Cardiac muscle cell (in vitro differentiated cells and primary cell): ENCODE data around the gene ANKRD28. TPM values are rescaled to one million over a fixed set of nuclear protein-coding genes. Genes with fewer than 3 reads are reported as not detected.

Experiments used
- DNase-seq, 2 donors: peaks; one replicate each; pipeline versions ENCODE4 v3.0.0 to v3.0.0-alpha.2; 2010 to 2017; ENCODE audit warnings: low read depth in 1 of 2, low spot score in 1 of 2
- H3K27ac ChIP-seq: fragments of 200-600 bp; sonication (generic); 2 replicates; pipeline ENCODE4 v1.5.1; 2016
- H3K27me3 ChIP-seq: fragments of 200-600 bp; sonication (generic); 2 replicates; pipeline ENCODE4 v1.6.0; 2016; ENCODE audit warnings: control low read depth
- H3K36me3 ChIP-seq: fragments of 200-600 bp; sonication (generic); 2 replicates; pipeline ENCODE4 v1.5.1; 2016; ENCODE audit warnings: control low read depth
- H3K4me1 ChIP-seq: fragments of 200-600 bp; sonication (generic); 2 replicates; pipeline ENCODE4 v1.8.1; 2017; ENCODE audit warnings: low read depth, mild to moderate bottlenecking, mixed run types
- H3K4me3 ChIP-seq: fragments of 200-600 bp; sonication (generic); 2 replicates; pipeline ENCODE4 v1.5.1; 2016; ENCODE audit warnings: mild to moderate bottlenecking
- H3K9me3 ChIP-seq: fragments of 200-600 bp; sonication (generic); 2 replicates; pipeline ENCODE4 v1.5.1; 2017; ENCODE audit warnings: low read depth, mild to moderate bottlenecking, control low read depth
- polyA plus RNA-seq: library from polyadenylated mRNA; unstranded; fragments of >200 nt; fragmentation: Nextera tagmentation; extraction: Ambion mirVana; gene quantifications from 2 replicates; pipeline ENCODE4 v1.2.1, GENCODE V29; 2016
- total RNA-seq: library from RNA; depleted of rRNA; stranded (reverse); fragments of >200 nt; gene quantifications from 2 replicates; pipeline ENCODE4 v1.2.3, GENCODE V29; 2016
- TF ChIP-seq, protein P1 (sequence below): IDR thresholded peaks from 2 replicates; pipeline ENCODE4 v1.5.1; 2012; ENCODE audit warnings: low read depth, mild to moderate bottlenecking, low read length

Gene ANKRD28
- total and polyA plus RNA-seq, 2 experiments from 2014 or later, result 9.7 to 20.8 TPM

DNA sequence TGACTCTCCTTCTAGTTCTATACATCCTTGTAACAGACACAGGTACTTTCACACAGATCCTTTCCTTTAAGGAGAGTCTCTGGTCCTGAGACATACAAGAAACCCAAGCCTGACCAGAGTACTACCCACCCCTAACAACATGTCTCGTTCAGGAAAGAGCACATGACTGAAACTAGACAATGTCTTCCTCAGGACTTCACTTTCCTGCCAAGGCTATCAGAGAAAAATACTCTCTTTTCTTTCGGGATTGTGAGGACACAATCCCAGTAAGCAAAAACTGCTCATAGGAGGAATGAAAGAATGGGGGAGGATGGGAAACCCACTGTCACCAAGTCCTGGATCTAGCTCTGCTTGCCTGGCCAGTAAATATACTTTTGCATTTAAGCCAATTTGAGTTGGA is 11.5 kb upstream of the ANKRD28 start:
- TF ChIP-seq, protein P1, sequence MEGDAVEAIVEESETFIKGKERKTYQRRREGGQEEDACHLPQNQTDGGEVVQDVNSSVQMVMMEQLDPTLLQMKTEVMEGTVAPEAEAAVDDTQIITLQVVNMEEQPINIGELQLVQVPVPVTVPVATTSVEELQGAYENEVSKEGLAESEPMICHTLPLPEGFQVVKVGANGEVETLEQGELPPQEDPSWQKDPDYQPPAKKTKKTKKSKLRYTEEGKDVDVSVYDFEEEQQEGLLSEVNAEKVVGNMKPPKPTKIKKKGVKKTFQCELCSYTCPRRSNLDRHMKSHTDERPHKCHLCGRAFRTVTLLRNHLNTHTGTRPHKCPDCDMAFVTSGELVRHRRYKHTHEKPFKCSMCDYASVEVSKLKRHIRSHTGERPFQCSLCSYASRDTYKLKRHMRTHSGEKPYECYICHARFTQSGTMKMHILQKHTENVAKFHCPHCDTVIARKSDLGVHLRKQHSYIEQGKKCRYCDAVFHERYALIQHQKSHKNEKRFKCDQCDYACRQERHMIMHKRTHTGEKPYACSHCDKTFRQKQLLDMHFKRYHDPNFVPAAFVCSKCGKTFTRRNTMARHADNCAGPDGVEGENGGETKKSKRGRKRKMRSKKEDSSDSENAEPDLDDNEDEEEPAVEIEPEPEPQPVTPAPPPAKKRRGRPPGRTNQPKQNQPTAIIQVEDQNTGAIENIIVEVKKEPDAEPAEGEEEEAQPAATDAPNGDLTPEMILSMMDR, result no peak
- Histone ChIP-seq H3K27ac (no peak overlapping the region), H3K27me3 (no peaks in the 10 kb centered on the region), H3K9me3 (no peaks in the 10 kb centered on the region), H3K4me1 (no peaks in the 10 kb centered on the region), H3K4me3 (no peak overlapping the region), H3K36me3 (no peaks in the 10 kb centered on the region)
- no peak for DNase-seq

DNA sequence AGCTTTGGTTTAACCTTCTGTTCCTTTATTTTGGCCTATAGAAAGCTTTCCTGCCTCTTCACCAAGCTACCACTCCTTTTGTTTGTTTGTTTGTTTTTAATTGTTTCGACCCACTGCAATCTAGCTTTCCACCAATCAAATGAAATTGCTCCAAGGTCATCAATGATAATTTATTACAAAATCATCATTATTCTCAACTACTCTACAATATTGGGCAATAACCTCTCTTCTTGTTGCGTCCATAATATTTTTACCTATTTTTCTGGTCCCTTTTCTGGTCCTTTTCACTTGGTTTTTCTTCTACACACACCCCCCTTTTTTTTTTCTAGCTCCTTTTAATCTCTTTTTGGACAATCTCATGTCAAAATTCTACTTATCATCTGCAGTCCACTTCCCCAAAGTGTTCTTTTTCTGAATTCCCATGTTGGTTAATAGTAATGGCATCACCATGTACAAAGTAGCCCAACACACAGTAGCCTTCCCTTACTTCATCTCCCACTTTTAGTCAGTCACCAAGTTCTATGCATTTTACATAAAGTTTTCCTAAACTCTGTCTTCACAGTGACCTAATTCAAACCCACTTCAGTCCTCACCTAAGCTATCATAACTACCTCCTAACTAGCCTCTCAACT is 11.0 kb upstream of the ANKRD28 start:
- H3K4me1 ChIP-seq, result no peaks in the 10 kb centered on the region
- DNase-seq, result no peak
- no peaks in the 10 kb centered on the region for H3K36me3 ChIP-seq
- no peaks in the 10 kb centered on the region for H3K27me3 ChIP-seq
- H3K9me3 ChIP-seq, result no peaks in the 10 kb centered on the region
- H3K27ac ChIP-seq, result no peak overlapping the region
- TF ChIP-seq, protein P1, result no peak
- H3K4me3 ChIP-seq, result no peak overlapping the region

DNA sequence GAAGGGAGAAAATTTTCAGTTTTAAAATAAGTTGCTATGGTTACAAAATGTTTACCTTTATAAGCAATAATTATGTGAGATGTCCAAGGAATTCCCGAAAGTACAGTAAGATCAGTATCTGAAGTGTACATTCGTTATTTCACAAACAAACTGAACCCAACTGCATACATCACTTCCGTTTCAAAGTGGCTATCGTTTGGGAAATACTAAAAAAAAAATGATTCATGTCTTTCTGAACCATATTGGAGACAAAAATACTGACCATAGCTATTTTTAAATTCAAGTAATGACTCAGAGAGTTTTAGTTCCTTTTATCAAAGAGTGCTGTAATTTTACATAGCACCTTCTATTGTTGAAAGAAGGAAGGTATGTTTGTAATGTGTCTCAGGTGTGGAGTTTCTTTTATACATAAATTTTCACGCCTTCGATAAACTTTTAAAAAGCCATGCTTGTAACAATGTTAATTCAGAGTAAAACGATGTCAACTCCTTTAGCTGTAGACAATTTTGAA is 8.0 kb upstream of the ANKRD28 start:
- Histone ChIP-seq H3K4me3 (no peak overlapping the region), H3K4me1 (no peaks in the 10 kb centered on the region)

DNA sequence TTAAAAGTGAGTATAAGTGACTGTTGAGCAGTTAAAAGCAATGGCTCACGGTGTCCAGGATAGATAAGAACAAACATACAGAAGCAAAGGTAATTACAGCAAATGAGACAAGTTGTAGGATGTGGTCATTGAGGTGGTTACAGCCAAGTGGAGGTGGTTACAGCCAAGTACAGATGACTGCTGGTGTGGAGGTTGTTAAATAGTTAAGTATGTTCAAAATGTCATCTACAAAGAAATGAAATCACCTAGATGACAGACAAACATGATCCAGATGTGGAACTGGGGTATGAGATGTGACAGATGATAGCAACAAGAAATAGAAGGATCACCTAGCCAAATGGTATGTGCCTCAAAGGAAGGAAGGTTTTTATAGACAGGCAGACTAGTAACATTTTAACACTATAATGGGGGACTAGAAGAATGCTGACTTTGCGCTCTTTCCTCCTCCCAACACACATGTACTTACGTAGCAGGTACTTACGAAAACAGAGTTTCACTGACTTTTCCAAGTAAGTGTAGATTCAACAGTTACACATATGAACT is 6.8 kb upstream of the ANKRD28 start:
- Histone ChIP-seq H3K4me3 (no peak overlapping the region), H3K36me3 (no peaks in the 10 kb centered on the region), H3K4me1 (no peaks in the 10 kb centered on the region), H3K27me3 (no peaks in the 10 kb centered on the region), H3K27ac (no peak overlapping the region), H3K9me3 (no peaks in the 10 kb centered on the region)
- TF ChIP-seq, protein P1, result no peak
- no peak for DNase-seq

More for the DNA sequence above, 8.0 kb upstream of the ANKRD28 start:
- peak in 1 of 2 donors; percentile 83 for DNase-seq
- Histone ChIP-seq H3K27me3 (no peaks in the 10 kb centered on the region), H3K9me3 (no peaks in the 10 kb centered on the region), H3K36me3 (no peaks in the 10 kb centered on the region), H3K27ac (no peak overlapping the region)
- TF ChIP-seq, protein P1, result no peak

DNA sequence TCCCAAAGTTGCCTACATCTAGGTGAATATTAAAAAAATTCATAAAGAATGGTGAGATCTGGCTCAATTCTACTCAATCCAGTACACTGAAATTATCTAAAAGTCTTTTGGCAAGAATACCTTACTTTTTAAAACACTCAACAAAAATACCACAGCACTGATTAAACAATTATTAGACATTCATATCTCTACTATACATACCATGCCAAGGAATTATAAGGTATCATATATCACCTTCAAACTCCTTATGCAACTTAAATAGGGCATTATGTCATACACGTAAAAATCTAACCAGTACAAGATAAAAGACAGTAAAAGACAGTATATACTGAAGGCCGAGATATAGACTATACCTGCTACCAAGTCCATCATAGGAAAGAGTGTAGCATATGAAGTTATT is 6.1 kb upstream of the ANKRD28 start:
- H3K4me1 ChIP-seq, result no peaks in the 10 kb centered on the region
- no peak overlapping the region for H3K4me3 ChIP-seq
- no peaks in the 10 kb centered on the region for H3K27me3 ChIP-seq
- DNase-seq, result no peak
- H3K27ac ChIP-seq, result no peak overlapping the region
- TF ChIP-seq, protein P1, result no peak
- H3K9me3 ChIP-seq, result no peaks in the 10 kb centered on the region
- no peaks in the 10 kb centered on the region for H3K36me3 ChIP-seq
